ENCODE measurements around the gene WDFY2. TPM values are rescaled to one million over a fixed set of nuclear protein-coding genes. Genes with fewer than 3 reads are reported as not detected.

The WDFY2 gene
- total RNA-seq, 1 donor from 2014 or later: 16.2 TPM

DNA sequence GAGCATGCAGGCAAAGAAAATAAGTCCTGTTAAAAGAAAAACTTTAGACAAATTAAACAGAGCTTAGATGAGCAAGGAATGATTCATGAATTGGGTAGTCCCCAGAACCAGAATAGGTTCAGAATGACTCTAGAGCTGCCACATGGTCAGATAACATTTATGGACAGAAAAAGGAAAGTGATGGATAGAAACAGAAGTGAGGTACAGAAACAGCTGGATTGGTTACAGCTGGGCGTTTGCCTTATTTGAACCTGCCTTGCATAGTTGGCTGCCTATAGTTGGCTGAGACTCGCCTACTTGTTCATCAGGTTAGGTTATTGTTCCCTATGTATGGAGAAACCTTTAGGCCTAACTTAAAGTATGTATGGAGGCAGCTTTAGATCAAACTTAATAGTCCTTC, 35.4 kb downstream of the WDFY2 start:
- H2AFZ ChIP-seq (ENCODE audit: low read depth, low read length): no peak overlapping the region
- no peak overlapping the region for H3K4me3 ChIP-seq (ENCODE audit: insufficient read depth, low read depth, low read length)
- Mint-ChIP-seq H3K36me3 (ENCODE audit: low read depth, unreplicated experiment) (no peaks in the 10 kb centered on the region), H3K9me3 (ENCODE audit: unreplicated experiment) (no peaks in the 10 kb centered on the region), H3K4me3 (ENCODE audit: unreplicated experiment) (no peak overlapping the region), H3K4me1 (ENCODE audit: low read depth, unreplicated experiment) (peaks cover 59% of the 10 kb centered on the region), H3K27me3 (ENCODE audit: low read depth, unreplicated experiment) (no peaks in the 10 kb centered on the region), H3K27ac (ENCODE audit: unreplicated experiment) (peak overlapping the region; percentile 73)
- TF ChIP-seq, protein P1, sequence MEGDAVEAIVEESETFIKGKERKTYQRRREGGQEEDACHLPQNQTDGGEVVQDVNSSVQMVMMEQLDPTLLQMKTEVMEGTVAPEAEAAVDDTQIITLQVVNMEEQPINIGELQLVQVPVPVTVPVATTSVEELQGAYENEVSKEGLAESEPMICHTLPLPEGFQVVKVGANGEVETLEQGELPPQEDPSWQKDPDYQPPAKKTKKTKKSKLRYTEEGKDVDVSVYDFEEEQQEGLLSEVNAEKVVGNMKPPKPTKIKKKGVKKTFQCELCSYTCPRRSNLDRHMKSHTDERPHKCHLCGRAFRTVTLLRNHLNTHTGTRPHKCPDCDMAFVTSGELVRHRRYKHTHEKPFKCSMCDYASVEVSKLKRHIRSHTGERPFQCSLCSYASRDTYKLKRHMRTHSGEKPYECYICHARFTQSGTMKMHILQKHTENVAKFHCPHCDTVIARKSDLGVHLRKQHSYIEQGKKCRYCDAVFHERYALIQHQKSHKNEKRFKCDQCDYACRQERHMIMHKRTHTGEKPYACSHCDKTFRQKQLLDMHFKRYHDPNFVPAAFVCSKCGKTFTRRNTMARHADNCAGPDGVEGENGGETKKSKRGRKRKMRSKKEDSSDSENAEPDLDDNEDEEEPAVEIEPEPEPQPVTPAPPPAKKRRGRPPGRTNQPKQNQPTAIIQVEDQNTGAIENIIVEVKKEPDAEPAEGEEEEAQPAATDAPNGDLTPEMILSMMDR (IDR thresholded peaks at IDR 0.05; ENCODE audit: insufficient read depth, low read depth, low read length): no peak
- TF ChIP-seq EZH2 (IDR thresholded peaks at IDR 0.05; ENCODE audit: insufficient read depth, low read length): no peak
- H3K4me2 ChIP-seq (ENCODE audit: low read length): peak overlapping the region; percentile 51
- H3K79me2 ChIP-seq (ENCODE audit: insufficient read depth, low read length): peaks cover 76% of the 10 kb centered on the region
- H3K27ac ChIP-seq (ENCODE audit: low read depth, low read length): peak overlapping the region; percentile 59
- FAIRE-seq: peak; percentile 90
- DNase-seq (ENCODE audit: low read depth): peak; percentile 75
- peaks cover 10% of the 10 kb centered on the region for H4K20me1 ChIP-seq (ENCODE audit: insufficient read depth, low read length)
- no peaks in the 10 kb centered on the region for H3K36me3 ChIP-seq (ENCODE audit: insufficient read depth, low read length)
- H3K27me3 ChIP-seq (ENCODE audit: insufficient read depth, low read length): no peaks in the 10 kb centered on the region
- peak overlapping the region; percentile 30 for H3K9ac ChIP-seq (ENCODE audit: low read length)
- H3K4me1 ChIP-seq (ENCODE audit: insufficient read depth, low read length): peaks cover 12% of the 10 kb centered on the region
- no peaks in the 10 kb centered on the region for H3K9me3 ChIP-seq (ENCODE audit: insufficient read depth, low read depth, low read length)

DNA sequence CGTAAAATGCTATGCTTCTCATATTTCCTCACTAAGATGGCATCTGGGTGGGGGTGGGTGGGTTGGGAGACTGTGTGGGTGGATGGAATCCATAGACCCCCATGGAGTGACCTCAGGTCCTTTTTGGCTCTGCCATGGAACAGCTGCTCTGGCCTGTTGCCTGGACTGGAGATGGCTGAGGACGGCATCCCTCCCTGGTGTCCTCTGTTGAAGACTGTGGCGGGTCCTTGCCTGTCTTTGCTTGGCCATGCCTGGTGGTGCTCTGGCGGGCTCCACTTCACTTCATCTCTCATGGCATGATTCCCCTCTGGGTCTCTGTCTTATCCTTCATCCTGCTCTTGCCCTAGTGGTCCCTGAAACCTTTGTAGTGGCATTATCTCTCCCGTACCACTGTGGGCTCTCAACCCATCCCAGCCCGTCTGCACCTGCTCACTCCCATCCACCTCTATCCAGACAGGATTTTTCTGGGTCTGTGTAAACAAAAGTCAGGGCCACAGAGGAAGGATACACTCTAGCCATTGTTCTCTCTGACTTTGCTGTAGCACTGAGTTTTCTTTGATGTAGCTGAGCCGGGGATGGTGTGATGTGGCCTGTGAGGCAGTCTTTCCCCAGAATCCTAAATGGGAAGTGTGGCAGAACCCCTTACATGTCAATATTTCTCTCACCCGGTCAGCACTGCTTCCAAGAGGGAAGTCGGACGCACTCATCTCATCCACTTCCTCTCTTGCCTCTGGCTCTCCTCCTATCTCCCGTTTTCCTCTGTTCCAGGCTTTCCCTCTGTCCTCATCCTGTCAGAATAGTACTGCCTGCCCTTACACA, 36.1 kb downstream of the WDFY2 start:
- H3K79me2 ChIP-seq (ENCODE audit: insufficient read depth, low read length): peaks cover 74% of the 10 kb centered on the region

More for the DNA sequence above, 36.1 kb downstream of the WDFY2 start:
- Histone ChIP-seq H3K4me3 (ENCODE audit: insufficient read depth, low read depth, low read length) (no peak overlapping the region), H3K36me3 (ENCODE audit: insufficient read depth, low read length) (no peaks in the 10 kb centered on the region), H3K4me1 (ENCODE audit: insufficient read depth, low read length) (peaks cover 12% of the 10 kb centered on the region), H2AFZ (ENCODE audit: low read depth, low read length) (no peak overlapping the region), H3K27me3 (ENCODE audit: insufficient read depth, low read length) (no peaks in the 10 kb centered on the region), H4K20me1 (ENCODE audit: insufficient read depth, low read length) (peaks cover 13% of the 10 kb centered on the region), H3K27ac (ENCODE audit: low read depth, low read length) (peak overlapping the region; percentile 59), H3K9me3 (ENCODE audit: insufficient read depth, low read depth, low read length) (no peaks in the 10 kb centered on the region), H3K9ac (ENCODE audit: low read length) (no peak overlapping the region), H3K4me2 (ENCODE audit: low read length) (peak overlapping the region; percentile 10)
- Mint-ChIP-seq H3K27ac (ENCODE audit: unreplicated experiment) (peak overlapping the region; percentile 59), H3K4me1 (ENCODE audit: low read depth, unreplicated experiment) (peaks cover 64% of the 10 kb centered on the region), H3K4me3 (ENCODE audit: unreplicated experiment) (no peak overlapping the region), H3K36me3 (ENCODE audit: low read depth, unreplicated experiment) (no peaks in the 10 kb centered on the region), H3K27me3 (ENCODE audit: low read depth, unreplicated experiment) (no peaks in the 10 kb centered on the region), H3K9me3 (ENCODE audit: unreplicated experiment) (no peaks in the 10 kb centered on the region)
- DNase-seq (ENCODE audit: low read depth) (no peak), FAIRE-seq (peak; percentile 17)
- TF ChIP-seq EZH2 (IDR thresholded peaks at IDR 0.05; ENCODE audit: insufficient read depth, low read length): no peak
- TF ChIP-seq, protein P1 (IDR thresholded peaks at IDR 0.05; ENCODE audit: insufficient read depth, low read depth, low read length): no peak
